NCI-H1092 treated with DMSO at 0.1 percent for 48 hours (cell line): ENCODE results near the gene MS4A4E.
"Not testable (repeated sequence)": the region's sequence is repeated elsewhere in the genome, so short reads cannot be mapped to it uniquely, and the experiment has no call there.

Experiments used
- DNase-seq: peaks from one replicate; lab custom pipeline; 2025; lab: John Stamatoyannopoulos, UW

Gene MS4A4E

DNA sequence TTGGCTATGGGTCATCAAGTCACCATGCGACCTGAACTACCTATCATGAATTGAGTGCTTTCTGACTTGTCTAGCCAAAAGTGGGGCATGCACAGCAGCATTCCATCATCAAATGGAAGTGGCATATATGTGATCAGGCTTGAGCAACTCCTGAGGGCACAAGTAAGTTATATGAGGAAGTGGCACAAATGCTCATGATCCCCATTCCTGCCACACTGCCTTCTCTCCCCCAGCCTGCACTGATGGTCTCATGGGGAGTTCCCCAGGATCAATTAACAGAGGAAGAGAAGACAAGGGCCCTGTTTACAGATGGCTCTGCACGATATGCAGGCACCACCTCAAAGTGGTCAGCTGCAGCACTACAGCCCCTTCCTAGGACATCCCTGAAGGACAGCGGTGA lies 21.8 kb downstream of the MS4A4E start:
- DNase-seq = no peak

GRCh38 chr11:60214386-60214785 lies 28.6 kb downstream of the MS4A4E start:
- no peak for DNase-seq

GRCh38 chr11:60211206-60211605 lies 31.7 kb downstream of the MS4A4E start:
- DNase-seq = no peak

GRCh38 chr11:60209977-60210376 lies 33.0 kb downstream of the MS4A4E start:
- no peak for DNase-seq

DNA sequence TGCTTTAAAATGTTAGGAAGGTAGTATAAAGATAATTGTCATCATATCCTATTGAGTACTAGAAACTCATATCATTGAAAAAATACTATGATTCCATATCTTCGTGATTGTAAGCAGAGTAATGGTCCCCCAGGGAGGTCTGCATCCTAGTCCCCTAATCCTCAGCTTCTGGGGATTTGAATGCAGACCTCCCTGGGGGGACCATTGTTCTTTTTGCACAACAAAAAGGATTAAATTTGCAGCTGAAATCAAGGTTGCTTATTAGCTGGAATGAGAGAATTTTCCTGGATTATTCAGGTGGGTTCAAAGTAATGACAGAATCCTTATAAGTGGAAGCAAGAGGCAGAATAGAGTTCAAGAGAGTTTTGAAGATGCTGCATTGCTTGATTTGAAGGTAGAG lies 34.0 kb downstream of the MS4A4E start:
- DNase-seq = no peak

GRCh38 chr11:60208146-60208895 lies 34.6 kb downstream of the MS4A4E start:
- DNase-seq = no peak

DNA sequence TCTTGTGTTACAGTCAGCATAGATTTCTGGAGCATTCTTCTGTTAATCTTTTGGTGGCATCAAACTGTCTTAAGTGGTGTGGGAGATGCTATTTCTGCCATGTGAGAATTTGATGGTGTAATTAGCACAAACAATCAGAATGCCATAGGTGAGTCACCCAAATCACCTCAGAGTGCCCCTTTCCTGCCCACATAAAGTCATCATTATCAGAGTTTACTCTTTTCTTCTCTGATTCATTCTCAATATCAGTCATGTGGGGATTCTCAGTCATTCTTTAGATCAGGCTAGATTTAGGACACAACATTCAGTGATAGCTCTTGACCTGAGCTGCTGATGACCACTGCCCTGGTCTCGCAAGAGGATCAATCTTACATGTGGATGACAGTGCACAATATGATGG lies 36.3 kb downstream of the MS4A4E start:
- no peak for DNase-seq

DNA sequence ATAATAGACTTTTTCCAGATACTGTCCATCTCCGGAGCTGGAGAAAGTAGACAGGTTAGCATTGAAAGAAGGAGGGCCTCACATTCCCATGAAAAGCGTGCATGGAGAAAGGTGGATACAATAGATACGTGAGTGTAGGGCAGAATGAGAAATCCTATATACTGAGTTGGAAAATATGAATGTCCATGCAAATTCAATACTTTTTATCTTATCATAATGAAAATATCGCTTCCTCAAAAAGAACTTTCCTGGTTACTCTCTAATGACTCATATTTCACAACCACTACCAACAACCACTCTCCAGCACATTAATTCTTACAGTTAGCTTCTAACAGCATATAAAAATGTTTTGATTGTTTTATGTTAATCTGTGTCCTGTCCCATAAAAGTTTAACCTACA lies 38.0 kb downstream of the MS4A4E start:
- no peak for DNase-seq

DNA sequence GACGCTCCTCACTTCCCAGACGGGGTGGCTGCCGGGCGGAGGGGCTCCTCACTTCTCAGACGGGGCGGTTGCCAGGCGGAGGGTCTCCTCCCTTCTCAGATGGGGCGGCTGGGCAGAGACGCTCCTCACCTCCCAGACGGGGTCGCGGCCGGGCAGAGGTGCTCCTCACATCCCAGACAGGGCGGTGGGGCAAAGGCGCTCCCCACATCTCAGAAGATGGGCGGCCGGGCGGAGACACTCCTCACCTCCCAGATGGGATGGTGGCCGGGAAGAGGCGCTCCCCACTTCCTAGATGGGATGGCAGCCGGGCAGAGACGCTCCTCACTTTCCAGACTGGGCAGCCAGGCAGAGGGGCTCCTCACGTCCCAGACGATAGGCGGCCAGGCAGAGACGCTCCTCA lies 41.6 kb downstream of the MS4A4E start:
- DNase-seq = not testable (repeated sequence)

DNA sequence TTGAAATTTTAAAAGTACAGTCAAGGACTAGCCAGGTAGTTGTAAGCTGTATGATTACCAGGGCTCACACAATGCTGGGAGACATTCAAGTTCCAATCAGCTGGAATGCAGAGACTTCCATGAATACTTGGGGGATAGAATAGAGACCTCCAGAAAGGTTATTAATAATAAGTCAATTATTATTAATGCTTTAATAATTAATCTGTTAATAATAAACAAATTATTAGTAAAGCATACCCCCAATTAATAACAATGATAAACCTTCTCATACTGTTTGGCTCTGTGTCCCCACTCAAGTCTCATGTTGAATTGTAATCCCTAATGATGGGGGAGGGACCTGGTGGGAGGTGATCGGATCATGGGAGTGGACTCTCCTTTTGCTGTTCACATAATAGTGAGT lies 45.5 kb downstream of the MS4A4E start:
- DNase-seq = no peak

DNA sequence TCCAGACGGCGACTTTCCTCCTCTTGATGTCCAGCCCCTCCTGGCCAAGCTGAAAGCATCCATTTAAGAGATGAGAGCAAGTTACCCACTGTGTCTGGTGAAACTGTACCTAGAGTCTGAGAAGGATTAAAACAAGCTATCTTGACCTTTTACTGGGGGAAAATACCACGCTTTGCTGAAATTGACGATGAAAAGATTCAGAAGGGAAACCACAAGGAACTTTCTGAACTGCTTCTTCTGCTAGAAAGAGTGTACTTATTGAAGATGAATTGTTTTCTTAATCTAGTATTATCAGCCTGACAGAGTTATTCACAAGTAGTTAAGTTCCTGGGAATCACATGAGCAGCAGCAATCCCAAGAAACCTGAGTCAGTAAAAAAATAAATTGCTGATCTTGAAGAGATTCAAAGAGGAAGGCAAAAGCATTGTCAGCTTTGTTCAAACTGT lies 47.0 kb downstream of the MS4A4E start:
- DNase-seq = no peak

DNA sequence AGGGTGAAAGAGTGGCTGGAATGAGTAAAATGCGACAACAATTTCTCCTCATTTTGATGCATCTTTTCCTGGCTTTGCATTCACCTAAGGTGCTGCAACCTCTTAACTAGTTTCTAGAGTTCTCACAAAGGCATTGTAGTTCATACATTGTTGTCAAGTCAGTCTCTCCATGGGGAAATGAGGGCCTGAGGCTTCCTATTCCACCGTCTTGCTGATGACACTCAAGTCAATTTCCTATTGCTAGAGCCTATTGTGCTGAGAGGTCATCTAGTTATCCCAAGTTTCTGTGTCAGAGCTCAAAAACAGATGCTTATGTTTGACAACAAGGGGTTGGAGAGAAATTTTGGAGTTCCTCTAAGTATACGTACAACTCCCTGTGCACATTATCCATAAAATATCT lies 48.4 kb downstream of the MS4A4E start:
- no peak for DNase-seq

DNA sequence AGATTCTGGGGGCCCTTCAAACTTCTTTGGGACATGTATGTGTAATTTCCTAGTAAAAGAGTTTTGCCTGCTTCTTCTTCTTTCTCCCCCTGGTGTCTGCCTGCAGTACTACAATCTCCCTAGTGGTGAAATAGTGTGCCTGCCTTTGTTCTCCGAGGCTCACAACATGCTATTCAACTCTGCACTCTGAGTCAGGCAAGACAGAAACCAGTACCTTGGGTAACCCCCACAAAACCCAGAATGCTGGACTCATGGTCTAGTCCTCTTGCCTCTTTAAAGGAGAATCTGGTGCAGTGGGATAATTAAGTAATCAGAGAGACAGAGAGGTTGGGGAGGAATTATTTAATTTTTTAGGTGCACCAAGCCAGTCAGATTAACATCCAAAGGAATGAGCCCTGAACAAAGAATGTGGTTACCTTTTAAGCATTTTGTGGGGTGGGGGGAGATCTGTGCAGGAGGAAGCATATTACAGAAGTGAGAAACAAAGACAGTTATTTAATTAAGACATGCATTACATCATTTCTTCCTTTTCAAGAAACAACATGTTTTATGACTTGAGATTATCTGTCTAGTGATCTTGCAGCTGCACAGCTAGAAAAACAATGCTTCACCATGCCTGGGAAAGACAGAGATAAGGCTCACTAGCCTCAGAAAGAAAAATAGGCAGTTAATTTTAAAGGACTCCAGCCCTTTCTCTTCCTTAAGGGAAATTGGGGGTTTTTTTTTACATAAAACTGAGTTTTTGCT lies 49.1 kb downstream of the MS4A4E start:
- peak; percentile 55 for DNase-seq

GRCh38 chr11:60192564-60192963 lies 50.4 kb downstream of the MS4A4E start:
- DNase-seq = not testable (repeated sequence)

DNA sequence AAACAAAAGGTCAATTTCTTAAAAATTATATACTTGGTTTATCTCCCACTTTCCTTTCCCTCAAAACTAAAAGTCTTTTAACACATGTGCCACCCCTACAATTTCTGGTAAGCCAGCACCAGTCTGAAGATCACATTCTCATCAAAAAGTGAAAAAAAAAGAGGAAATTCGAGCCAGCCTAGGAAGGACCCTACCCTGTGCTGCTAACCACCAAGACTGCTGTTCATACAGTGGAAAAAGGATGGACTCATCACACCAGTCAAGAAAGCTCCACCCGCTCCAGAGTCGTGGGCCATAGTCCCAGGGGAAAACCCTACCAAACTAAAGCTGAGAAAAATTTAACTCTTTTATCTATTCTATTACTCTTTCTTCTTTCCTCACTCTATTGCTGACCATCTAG lies 54.5 kb downstream of the MS4A4E start:
- not testable (repeated sequence) for DNase-seq

DNA sequence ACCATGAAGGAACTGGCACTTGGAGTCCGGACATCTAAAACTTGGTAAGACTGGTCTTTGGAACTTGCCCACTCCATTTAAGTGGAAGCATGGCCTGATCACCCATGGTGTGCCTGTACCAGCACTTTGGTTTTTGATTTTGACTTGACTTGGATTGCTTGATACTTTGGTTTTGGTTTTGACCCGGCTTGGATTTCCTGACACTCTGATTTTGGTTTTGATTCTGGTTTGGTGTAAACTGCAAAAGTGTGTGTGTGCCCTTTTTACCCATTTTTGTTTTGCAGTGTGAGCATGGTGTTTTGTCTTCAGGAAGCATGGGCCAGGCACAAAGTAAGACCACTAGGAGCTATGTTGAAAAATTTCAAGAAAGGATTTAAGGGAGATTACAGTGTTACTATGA lies 56.8 kb downstream of the MS4A4E start:
- DNase-seq = not testable (repeated sequence)

GRCh38 chr11:60185512-60185827 lies 57.5 kb downstream of the MS4A4E start:
- DNase-seq = not testable (repeated sequence)

GRCh38 chr11:60184824-60185511 lies 58.0 kb downstream of the MS4A4E start:
- no peak for DNase-seq

GRCh38 chr11:60183591-60184205 lies 59.2 kb downstream of the MS4A4E start:
- no peak for DNase-seq

- no peak for DNase-seq
Measured at GRCh38 chr11:60182541-60183330, 60.2 kb downstream of the MS4A4E start, which contains the start of gene MS4A6A. TSS of gene MS4A6A (minus strand) at chr11:60183083. CDS start at chr11:60181727, 1,356 bp downstream.

DNA sequence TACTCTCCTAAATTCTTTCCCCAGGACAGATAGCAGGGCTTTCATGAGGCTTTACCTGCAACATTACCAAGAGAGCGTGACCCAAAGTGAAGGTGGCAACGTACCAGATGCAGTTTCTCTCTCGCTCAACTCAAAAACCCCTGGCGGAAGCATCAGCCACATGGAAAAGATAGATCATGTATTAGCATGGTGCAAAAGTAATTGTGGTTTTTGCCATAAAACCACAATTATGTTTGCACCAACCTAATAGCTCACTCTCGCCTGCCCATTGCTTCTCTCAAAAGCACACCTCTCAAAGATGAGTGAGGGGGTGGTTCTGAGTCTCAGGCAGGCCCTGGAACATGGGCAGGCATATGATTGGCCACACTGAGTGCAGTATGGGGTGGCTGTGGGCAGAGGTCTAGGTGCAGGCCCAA lies 67.1 kb downstream of the MS4A4E start:
- DNase-seq = no peak

GRCh38 chr11:60172011-60172410 lies 70.9 kb downstream of the MS4A4E start:
- DNase-seq = no peak
